ENCODE measurements around the gene PRKCA. TPM values are rescaled to one million over a fixed set of nuclear protein-coding genes. Genes with fewer than 3 reads are reported as not detected.
"Not testable (repeated sequence)": the region's sequence is repeated elsewhere in the genome, so short reads cannot be mapped to it uniquely, and the experiment has no call there.

Gene PRKCA
- total RNA-seq, 1 donor, result 60.5 TPM

DNA sequence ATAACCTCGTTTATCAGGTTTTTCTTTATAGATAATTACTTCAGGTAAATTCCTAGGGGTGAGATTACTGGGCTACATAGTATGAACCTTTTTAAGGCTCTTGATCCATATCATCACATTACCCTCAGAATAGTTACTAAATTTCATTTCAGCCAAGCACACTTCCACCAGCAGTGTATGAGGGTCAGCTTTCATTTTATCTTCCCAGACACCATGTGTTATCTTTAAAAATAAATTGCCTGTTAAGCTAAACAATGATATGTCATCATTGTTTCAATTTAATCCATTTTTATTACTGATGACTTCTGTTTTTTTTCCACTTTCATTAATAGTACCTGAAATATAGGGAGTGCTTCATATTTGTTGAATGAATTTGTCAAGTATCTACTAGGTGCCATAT, 33.4 kb downstream of the PRKCA start:
- TF ChIP-seq, protein P1, sequence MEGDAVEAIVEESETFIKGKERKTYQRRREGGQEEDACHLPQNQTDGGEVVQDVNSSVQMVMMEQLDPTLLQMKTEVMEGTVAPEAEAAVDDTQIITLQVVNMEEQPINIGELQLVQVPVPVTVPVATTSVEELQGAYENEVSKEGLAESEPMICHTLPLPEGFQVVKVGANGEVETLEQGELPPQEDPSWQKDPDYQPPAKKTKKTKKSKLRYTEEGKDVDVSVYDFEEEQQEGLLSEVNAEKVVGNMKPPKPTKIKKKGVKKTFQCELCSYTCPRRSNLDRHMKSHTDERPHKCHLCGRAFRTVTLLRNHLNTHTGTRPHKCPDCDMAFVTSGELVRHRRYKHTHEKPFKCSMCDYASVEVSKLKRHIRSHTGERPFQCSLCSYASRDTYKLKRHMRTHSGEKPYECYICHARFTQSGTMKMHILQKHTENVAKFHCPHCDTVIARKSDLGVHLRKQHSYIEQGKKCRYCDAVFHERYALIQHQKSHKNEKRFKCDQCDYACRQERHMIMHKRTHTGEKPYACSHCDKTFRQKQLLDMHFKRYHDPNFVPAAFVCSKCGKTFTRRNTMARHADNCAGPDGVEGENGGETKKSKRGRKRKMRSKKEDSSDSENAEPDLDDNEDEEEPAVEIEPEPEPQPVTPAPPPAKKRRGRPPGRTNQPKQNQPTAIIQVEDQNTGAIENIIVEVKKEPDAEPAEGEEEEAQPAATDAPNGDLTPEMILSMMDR (IDR thresholded peaks at IDR 0.05; ENCODE audit: insufficient read depth, low read depth, low read length), result no peak
- DNase-seq (ENCODE audit: low read depth), result no peak
- H3K4me3 ChIP-seq (ENCODE audit: low read depth, low read length), result no peak overlapping the region

DNA sequence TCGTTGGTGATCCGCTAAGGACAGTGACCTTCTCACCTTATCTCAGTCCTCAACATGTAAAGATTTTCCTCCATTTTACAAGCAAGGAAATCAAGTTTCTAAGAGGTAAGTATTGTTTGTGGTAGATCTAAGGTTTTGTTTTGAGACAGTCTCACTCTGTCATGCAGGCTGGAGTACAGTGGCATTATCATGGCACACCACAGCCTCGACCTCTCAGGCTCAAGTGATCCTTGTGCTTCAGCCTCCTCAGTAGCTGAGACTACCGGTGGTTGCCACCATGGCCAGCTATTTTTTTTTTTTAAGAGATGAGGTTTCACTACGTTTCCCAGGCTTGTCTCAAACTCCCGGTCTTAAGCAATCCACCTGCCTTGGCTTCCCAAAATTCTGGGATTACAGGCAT, 34.9 kb downstream of the PRKCA start:
- no peak overlapping the region for H3K4me3 ChIP-seq (ENCODE audit: low read depth, low read length)
- TF ChIP-seq, protein P1 (IDR thresholded peaks at IDR 0.05; ENCODE audit: insufficient read depth, low read depth, low read length), result no peak
- no peak for DNase-seq (ENCODE audit: low read depth)

DNA sequence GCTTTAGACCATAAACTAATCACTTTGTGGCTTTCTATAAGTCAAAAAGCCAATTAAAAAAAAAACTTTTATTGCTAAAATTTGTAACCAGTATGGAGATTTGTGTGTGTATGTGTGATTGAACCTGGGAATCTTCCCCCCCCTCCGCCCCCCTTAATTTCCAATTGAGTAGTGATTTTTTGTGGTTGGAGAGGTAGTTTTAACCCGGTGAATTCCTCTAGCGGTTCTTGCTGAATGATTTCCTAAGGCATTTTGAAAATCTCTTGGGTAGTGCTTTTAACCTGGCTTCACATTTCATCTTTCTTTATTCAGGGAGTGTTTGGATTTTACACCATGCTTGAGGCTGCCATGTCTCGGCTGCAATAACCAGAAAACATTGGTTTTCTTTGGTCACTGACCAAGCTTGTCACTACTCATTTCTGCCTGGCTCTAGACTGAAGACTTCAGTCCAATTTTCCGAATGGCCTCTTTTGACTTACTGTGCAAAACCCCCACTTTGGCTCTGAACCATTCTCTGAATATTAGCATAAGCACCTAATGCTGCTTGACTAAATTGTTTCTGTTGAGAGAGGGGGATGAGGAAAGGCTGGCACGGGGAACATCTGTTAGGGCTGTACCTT, 35.6 kb downstream of the PRKCA start:
- H3K4me3 ChIP-seq (ENCODE audit: low read depth, low read length), result no peak overlapping the region
- TF ChIP-seq, protein P1 (IDR thresholded peaks at IDR 0.05; ENCODE audit: insufficient read depth, low read depth, low read length), result no peak
- DNase-seq (ENCODE audit: low read depth), result no peak

- TF ChIP-seq, protein P1 (IDR thresholded peaks at IDR 0.05; ENCODE audit: insufficient read depth, low read depth, low read length), result no peak
- no peak overlapping the region for H3K4me3 ChIP-seq (ENCODE audit: low read depth, low read length)
- DNase-seq (ENCODE audit: low read depth), result no peak
These were observed 36.5 kb downstream of the PRKCA start for GRCh38 chr17:66338937-66339336.

DNA sequence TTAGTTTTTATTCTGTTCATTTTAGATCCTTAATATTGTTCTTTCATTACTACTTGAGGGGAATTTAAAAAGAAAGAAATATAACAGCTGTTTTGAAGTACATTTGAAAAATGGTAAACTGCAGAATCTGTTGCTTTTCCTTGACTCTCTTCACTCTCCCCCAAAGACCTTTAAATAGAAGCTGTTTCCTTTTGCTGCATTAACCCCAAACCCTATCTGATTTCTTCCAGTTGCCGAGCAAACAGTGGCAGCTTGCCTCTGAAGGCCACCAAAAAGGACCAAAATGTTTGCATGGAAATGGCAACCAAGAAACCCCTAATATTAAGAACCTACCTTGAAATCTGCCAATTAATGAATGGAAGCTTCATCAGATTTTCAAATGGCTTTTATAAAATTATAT, 37.1 kb downstream of the PRKCA start:
- no peak overlapping the region for H3K4me3 ChIP-seq (ENCODE audit: low read depth, low read length)
- TF ChIP-seq, protein P1 (IDR thresholded peaks at IDR 0.05; ENCODE audit: insufficient read depth, low read depth, low read length), result no peak
- DNase-seq (ENCODE audit: low read depth), result no peak

DNA sequence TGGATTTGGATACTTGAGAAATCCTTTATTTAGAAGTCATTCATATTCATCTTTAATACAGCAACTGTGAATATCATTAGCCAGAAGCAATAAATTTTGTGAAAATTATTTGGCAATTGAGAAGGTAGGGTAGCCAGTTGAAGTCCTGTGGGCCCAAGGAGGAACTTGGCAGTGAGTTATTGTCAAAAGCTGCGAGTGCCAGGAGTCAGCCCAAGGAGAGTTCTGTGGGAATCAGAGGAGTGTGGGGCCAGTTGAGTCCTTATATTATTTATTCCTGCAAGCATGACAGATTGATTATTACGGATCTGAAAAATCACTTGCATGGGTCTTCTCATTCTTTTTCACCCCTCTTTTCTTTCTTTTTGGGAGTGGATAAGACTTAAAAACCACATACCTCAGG, 38.3 kb downstream of the PRKCA start:
- TF ChIP-seq, protein P1 (IDR thresholded peaks at IDR 0.05; ENCODE audit: insufficient read depth, low read depth, low read length), result no peak
- H3K4me3 ChIP-seq (ENCODE audit: low read depth, low read length), result no peak overlapping the region
- DNase-seq (ENCODE audit: low read depth), result no peak

GRCh38 chr17:66341462-66341861, 39.0 kb downstream of the PRKCA start:
- no peak overlapping the region for H3K4me3 ChIP-seq (ENCODE audit: low read depth, low read length)
- TF ChIP-seq, protein P1 (IDR thresholded peaks at IDR 0.05; ENCODE audit: insufficient read depth, low read depth, low read length), result no peak

GRCh38 chr17:66342263-66342662, 39.9 kb downstream of the PRKCA start:
- not testable (repeated sequence) for H3K4me3 ChIP-seq (ENCODE audit: low read depth, low read length); DNase-seq (ENCODE audit: low read depth)

More at GRCh38 chr17:66341462-66341861, 39.0 kb downstream of the PRKCA start:
- DNase-seq (ENCODE audit: low read depth), result no peak
